Activated gamma-delta T cell (primary cell): ENCODE data around the gene FKBP14.
A peak's percentile ranks its signal among the peaks of the same experiment; 100 is the strongest.

Source experiments
- DNase-seq: peaks from one replicate; lab custom pipeline; 2025; lab: John Stamatoyannopoulos, UW

FKBP14 gene

DNA sequence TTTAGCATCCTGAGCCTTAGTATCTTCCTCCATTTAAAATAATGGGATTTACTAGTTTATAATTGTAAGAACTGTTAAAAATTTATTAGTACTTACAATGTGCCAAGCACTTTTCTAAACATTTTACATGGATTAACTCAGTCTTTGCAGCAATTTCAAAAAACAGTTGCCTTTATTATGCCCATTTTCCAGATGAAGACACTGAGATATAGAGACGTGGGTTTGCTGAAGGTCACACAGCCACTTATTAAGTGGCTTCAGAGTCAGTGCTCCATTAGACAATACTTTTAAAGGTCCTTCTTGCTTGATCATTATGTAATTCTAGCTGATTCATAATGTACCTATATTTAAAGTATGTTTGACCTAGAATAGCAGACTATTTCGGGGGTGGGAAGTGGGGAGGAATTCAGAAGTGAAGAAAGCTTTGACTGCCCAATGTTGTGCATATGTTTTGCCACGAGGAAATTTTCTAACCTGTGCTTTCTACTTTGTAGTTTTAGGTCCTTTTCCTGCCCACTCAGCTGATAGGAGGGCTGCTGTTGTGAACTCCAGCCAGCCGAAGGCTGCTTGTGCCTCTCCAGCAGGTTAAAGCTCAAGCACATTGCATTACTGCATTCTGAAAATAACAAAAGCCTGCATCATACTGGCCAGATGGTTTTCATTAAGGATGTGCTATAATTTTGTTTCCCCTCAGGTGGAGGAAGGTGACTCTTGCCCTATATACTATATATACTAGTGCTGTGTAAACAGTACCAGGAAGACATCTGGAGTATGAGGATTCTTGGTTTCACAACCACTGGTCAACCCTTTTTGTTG lies 6.0 kb upstream of the FKBP14 start:
- DNase-seq = no peak

DNA sequence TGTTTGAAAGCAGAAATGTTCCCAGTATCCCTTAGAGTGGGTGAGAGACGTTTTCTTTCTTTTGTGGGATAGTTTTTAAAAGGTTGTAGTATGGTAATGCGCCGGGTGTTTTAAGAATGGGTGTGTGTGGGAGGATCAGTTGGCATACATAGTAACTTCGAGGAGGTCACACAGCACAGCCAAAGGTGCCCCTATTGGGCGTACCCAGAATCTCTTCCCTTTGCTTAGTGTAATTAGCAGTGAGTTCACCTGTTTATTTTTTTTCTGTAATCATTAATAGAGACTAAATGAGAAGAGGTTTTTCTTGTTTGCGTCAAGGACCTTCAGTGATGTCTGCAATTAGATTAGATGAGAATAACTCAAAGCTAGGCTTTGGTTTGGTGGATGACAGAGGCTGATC lies 3.2 kb upstream of the FKBP14 start:
- DNase-seq = no peak

DNA sequence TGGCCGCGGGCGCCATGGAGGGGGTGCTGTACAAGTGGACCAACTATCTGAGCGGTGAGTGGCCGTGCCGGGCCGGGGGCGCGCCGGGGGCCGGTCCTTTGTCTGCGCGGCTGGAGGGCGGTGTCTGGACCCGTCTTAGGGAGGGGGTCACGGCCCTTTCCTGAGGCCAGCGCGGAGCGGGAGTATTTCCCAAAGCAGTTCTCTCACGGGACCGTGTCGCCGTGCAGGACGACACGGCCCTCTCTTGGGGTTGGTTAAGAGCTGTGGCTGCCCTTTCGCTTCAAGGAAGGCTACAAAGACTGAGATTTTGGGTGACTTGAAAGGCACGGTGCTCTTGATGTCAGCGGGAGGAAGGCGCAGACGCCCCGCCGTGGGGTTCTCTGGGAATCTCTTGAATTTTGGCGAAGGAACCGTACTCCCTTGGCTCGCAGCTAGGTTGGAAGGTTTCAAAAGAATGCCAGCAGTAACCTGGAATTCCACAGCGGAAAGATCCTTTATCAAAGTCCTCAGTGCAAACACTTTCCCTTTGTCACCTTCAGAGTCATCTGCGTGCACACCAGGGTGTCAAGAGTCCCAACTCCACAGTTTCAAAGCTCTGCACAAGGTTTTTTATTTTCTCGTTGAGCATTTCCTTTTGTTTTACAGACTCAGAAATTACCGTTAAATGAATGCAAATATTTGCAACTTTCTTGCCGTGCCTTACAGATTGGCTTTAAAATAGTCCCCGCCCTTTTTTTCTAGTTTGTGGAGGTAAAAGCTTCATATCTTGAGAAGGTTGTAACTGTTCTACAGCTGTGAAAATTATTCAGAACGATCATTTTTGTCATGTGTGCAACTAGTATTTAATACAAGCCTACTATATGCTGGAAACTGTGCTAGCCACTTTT lies 2.5 kb upstream of the FKBP14 start:
- no peak for DNase-seq

DNA sequence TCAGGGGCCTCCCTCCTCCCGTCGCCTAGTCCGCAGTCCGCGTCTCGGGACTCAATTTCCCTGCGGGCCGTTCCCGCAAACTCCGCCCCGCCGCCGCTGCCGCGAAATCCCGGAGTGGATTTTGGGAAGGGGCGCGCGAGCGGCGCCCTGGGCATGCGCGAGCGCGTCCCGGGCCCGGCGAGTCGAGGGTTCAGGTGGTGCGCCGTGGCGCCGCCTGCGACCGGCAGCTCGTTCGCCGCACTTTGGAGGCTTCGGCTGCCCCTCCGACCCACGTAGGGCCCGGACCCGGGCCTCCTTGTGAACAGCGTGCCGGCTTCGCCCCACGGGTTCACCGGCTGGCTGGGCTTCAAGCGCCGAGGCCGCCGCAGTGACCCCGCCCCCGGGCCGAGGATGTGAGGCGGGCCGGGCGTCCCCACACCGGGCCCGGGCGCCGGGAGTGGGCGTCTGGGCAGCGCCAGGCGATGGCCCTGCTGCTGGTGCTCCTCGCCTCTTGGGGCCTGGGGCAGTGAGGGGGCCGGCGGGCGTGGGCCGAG lies 1.8 kb upstream of the FKBP14 start, which contains the start of gene PLEKHA8:
TSS of gene PLEKHA8 (plus strand) at position 197 of the 533 bp plus-strand sequence. CDS start 351 bp downstream, outside the sequence.
- peak; percentile 82 for DNase-seq

DNA sequence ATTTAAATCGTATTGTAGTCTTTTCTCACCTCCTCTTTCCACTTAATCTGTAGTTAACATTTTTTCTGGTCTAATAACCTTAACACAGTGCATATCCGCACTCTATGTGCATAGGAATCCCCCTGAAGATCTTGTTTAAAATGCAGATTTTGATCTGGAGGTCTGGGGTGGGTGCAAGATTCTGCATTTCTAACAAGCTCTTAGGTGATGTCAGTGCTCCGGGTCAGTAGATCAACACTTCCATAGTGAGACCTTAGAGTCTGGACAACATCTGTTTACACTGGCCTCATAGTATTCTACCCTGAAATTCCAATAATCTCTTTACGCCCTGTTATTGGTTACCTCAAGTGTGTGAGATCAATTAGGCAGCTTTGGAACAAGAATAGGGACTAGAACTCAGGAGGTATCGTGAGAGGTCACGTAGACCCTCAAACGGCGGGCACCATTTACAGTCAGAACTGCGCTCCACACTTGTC lies 1.3 kb upstream of the FKBP14 start:
- DNase-seq = no peak

DNA sequence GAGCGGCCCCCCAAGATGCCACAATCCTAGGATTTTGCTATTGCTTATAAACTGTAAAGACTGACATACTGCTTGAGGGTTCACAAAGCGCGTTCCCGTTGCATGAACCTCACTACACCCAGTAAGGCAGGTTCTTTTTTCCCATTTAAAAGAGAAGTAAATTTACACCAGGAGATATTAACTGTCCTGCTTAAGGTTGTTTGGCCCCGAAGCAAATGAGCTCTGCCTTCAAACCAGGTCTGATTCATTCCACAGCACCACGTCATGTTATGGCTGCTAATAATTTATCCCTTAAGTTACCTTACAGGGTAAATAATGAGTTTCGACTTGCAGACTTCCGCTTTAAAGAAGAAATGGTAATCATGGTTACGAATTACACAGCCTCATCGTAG lies 559 bp upstream of the FKBP14 start:
- no peak for DNase-seq

DNA sequence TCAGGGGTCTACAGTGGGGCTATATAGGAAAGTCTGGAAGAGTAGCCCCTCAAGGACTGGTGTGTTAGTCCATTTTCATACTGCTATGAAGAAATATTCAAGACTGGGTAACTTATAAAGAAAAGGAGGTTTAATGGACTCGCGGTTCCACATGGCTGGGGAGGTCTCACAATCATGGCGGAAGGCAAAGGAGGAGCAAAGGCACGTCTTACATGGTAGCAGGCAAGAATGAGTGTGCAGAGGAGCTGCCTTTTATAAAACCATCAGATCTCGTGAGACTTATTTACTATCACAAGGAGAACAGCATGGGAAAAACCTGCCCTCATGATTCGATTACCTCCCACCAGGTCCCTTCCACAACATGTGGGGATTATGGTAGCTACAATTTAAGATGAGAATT lies 3.0 kb downstream of the FKBP14 start:
- no peak for DNase-seq

DNA sequence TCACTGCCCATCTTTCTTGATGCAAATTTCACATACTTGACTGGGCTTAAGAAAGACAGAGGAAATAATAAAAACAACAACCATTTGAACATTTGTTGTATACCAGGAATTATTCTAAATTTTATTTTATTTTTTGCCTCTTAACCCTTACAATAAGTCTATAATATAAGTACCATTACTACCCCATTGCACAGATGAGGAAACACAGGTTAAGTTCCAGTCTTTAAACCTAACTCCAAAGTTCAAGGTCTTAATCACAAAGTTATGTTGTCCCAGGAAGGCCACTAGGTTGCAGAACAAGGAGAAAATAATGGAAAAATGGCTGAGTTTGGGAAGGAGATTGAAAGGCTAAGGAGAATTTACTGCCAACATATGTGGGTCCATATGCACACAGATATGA lies 3.5 kb downstream of the FKBP14 start:
- DNase-seq = no peak

DNA sequence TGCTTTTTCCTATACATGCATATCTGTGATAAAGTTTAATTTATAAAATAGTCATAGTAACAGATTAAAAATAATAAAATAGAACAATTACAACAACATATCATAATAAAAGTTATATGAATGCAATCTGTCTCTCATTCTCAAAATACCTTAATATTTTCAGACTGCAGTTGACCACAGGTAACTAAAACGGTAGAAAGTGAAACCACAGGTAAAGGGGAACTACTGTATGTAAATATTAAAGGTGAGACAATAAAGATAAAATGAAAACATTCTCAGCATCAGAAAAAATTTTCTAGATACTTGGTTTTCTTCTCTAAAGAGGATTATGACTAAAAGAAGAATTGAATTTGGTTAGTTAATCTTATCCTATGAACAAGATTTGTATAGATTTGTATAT lies 6.0 kb downstream of the FKBP14 start:
- no peak for DNase-seq

DNA sequence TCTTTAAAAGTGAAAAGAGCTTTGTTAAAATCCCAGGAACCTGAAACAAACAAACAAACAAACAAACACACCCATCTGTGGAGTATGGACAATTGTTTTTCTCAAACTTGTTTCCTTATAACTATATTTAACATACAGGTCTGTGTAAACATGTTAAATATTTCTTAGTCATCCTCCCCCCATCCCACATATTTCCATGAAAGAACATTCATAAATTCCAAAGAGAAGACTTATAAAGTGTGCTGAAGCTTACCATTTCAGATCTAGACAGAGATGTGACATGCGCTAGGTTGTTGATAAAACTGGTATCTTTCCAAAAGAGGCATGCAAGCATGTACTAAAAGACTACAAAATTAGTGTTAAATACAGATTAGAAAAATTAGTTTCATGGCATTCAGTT lies 6.5 kb downstream of the FKBP14 start:
- no peak for DNase-seq

DNA sequence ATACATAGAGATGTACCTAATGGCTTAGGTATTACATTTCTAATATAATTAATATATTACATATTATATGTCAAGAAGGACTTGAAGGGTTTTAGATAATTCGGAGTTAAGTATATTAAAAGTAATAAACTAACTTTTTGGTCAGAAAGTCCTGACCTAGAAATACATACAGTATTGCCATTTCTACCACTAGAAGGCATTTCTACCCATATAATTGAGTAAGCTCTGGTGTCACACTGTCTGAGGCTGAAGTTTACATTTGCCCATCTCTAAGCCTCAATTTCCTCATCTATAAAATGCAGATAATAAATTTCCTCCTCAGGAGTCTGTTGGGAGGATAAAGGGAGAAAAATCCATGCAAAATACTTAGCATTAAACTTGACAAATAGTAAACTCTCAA lies 7.1 kb downstream of the FKBP14 start:
- DNase-seq = no peak

DNA sequence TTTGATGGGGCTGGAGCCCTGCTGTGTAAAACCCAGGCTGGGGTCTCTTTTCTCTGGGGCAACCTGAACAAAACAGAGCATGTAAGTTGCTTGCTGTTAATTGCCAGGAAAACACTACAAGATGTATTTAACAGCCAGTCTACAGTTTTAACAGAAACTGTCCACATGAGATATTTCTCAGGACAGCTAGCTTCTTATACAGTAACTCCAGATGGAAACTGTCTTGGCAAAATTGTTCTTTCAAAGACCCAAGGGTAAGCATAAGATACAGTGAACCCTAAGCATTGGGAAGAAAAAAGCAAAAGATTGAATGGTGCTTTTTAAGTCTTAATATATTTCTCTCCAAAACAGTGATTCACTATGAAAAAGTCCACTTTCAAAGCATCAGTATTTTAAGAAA lies 8.1 kb downstream of the FKBP14 start:
- no peak for DNase-seq

DNA sequence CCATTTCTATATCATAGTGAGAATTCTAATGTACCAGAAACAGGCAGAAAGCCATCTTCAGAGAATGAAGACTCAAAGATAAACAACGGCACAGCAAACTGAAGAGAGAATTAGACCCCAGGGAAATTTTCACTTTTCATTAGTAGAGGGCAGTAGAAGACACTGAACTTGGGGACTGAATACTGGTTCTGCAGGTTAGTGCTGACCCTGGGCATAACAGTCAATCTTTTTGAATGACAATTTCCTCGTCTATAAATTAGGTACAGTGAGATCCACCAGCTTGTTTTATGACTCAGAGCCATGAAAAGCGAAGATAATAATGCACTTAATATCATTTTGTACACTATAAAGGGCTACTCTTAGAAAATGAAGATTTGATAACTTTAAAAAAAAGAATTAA lies 13.7 kb downstream of the FKBP14 start:
- DNase-seq = no peak

DNA sequence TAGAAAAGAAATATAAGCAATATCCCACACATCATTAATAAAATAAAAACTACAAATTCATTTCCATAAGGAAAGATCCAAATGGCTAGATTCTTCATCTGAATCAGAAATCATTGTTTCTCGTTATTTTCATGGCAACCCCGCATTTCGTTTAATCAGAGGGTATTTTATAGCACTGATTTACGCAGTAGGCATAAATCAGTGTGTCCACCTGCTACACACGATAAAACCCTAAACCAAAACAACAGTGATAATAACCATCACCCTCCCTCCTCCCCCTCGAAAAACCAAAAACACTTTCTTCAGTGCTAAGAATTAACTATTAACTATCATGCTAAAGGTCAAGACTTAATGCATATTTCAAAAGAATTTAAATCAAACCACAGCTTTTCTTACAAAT lies 16.5 kb downstream of the FKBP14 start:
- no peak for DNase-seq

DNA sequence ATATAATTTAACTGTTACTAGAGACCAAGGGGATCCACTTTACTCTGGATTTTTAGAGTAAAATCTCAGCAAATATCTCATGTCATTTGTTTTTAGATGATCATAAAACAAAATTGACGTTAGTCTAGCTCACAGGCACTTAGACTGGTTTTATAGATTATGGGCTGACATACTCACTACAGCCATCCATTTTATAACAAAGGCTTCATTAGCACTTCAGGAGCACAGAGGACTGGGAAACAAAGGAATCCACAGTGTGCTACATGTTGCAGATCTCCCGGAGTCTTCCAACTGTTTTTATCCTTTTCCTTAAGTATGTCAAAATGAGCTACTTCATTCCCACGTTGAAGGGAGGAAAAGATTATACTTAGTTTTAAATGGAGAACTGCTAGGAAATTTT lies 21.0 kb downstream of the FKBP14 start:
- DNase-seq = no peak

DNA sequence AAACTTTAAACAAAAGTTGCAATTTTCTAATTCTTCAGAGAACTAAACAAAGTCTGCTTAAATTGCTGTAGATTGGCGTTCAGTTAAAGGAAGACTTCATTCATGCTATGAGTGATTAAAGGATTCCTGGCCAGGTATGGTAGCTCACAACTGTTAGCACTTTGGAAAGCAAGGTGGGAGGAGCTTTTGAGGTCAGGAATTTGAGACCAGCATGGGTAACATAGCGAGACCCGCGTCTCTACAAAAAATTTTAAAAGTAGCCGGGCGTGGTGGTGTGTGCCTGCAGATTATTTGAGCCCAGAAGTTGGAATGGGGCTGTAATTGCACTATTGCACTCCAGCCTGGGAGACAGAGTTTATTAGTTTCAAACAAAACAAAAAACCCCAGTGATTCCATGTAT lies 23.4 kb downstream of the FKBP14 start:
- no peak for DNase-seq

DNA sequence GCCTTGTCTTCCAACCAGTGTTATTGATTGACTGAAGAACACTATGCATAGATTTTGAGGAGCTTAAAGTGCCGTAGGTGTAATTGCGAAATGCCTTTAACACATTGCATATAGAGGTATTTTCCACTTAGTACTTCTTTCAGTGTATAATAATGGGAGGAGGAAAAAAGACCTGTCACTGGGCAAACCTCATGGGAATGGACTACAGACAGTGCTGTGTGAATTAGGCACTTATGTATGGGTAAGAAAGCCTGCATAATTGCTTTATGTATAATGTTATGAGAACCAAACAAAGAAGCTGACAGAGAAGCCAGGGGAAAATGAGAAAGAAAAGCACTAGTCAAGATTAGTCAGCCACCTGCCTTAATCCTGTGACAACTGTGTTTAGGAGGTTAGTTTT lies 24.5 kb downstream of the FKBP14 start:
- DNase-seq = no peak

DNA sequence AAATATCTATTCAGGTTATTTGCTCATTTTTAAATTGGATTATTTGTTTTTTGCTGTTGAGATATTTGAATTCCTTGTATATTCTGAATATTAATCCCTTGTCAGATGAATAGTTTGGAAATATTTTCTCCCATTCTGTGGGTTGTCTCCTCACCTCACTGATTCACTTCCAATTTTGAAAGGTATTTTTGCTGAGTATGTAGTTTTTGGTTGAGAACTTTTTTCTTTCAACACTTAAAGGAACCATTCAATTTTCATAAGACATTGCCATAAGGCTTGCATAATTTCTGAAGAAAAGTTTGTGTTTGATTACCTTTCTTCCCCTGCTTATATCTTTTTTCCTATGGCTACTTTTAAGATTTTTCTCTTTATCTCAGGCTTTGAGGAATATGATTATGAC lies 28.0 kb downstream of the FKBP14 start:
- DNase-seq = no peak

DNA sequence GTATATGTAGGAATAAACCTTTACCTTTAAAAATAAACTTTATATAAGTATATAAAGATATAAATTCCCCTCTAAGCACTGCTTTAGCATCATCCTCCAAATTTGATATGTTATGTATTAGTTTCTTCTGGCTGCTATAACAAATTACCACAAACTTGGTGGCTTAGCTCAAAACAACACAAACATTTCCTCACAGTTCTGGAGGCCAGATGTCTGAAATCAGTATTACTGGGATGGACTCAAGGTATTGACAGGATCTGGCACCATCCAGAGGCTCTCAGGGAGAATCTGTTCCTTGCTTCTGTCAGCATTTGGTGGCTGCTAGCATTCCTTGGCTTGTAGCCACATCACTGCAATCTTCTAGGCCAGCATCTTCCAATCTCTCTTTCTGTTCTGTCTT lies 30.2 kb downstream of the FKBP14 start:
- no peak for DNase-seq

DNA sequence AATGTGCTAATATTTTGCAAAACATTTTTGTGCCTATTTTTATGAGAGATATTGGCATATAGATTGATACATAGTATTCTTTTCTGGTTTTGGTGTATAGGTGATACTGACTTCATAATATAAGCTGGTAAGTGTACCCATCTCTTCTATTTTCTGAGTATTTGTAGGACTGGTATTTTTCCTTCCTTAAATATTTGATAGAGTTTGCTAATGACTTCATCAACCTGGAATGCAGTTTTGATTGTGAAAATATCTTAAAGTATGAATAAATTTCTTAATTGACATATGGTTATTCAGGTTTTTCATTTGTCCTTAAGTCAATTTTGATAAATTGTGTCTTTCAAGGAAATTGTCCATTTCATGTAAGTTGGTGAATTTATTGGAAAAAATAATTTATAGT lies 30.9 kb downstream of the FKBP14 start:
- DNase-seq = no peak

DNA sequence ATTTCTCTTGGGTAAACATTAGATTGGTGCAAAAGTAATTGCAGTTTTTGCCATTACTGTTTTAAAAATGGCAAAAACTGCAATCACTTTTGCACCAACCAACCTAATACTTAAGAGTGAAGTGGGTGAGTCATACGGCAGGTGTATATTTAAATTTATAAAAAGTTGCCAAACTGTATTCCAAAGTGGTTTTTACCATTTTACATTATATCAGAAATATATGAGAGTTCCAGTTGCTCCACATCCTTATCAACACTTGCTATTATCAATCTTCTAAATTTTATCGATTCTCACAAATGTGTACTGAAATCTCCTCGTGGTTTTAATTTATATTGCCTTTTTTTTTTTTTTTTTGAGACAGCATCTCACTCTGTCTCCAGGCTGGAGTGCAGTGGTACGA lies 33.4 kb downstream of the FKBP14 start:
- DNase-seq = no peak

DNA sequence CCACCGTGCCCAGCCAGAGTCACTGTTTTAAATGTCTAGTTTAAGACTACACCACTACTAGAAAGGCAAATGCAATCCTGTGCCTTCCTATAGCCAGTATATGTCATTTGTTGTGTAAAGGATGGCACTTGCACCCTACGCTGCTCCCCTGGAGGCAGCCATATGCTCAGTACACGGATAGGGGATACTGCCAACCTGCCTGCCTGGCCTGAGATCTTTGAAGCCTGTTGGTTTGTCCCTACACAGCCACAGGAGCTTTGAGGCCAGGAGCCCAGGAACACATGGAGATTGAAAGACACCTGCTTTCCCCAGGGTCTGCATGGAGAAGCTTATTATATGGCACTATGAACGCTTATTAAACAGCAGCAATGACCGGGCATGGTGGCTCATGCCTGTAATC lies 34.6 kb downstream of the FKBP14 start:
- no peak for DNase-seq

DNA sequence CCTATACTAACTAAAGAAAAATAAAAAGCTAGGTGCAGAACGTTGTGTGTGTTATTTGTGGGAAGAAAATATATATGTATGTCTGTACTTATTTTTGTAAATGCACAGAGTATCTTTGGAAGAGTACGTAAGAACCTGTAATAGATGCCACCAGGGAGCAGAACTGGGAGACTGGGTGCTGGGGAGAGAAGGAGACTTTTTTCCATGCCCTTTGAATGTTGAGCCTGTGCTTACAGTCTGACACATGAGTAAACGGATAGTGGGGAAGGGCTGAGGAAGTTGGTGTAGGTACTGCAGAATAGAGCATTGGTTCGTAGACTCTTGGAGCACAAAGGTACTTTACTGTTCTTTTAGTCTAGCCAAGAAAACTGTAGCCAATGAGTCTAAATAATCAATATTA lies 35.6 kb downstream of the FKBP14 start:
- no peak for DNase-seq
